Stimulated activated CD4-positive, alpha-beta T cell treated with anti-CD3 and anti-CD28 coated beads, TNF-alpha, amount 100 ng/mL, for 24 hours (primary cell): ENCODE measurements around the gene C19orf47.

ENCODE experiments used
- DNase-seq, 3 experiments: peaks; one replicate each; pipeline ENCODE4 v3.0.0-alpha.2; 2020; ENCODE audit warnings: low read depth in 3 of 3

C19orf47 gene

DNA sequence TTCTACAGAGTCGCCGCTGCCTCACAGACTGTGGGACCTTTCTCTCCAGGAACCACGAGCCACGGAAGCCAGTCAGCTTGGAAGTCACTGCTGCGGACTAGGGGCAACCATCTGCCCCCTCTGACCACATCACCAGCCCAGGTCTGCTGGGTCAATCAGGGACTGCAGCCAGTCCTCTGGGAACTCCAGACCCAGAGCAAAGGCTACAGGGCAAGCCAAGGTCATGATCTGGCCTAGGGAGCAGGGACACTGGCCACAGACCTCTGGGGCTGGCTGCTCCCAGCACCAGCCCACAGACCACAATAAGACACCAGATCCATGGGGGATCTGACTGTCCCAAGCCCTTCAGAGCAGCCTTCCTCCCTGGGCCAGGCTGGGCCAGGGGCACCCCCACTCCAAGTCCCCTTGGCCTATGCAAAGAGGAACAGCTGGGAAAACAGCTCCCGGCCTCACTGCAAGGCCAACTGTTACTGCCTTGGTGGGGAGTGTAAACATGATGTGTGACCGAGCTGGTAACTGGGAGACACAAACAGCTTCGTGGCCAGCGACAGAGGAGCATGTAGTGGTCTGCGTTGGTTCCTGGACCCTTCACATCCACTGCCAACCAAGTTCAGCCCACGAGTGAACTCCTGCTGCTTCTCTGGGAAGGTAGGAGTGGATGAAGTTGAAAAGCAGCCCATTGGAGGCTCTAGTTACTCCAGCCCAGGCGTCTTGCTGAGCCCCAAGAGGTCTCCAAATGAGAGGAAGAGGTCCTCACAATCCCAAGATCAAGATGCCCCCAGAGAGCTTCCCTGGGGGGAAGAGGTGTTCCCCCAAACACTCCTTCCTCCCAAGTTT, 64.6 kb downstream of the C19orf47 start:
- no peak for DNase-seq

GRCh38 chr19:40282920-40283319, 65.3 kb downstream of the C19orf47 start:
- no peak for DNase-seq

DNA sequence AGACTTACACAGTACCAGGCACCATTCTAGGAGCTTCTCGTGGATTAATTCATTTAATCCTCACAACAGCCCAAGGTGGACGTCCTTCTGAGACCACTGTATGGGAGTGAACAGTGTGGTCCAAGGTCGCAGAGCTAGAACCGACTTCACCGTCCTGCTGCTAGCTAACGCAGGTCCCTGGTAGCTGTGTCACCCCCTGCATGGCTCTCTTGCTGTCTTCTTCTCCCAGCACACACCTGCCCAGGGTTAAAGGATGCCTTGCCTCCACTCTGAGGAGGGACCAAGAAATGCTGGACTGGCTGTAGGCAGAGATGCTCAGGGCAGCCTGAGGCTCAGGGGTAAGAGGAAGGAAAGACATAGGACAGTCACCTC, 66.0 kb downstream of the C19orf47 start:
- DNase-seq = no peak

DNA sequence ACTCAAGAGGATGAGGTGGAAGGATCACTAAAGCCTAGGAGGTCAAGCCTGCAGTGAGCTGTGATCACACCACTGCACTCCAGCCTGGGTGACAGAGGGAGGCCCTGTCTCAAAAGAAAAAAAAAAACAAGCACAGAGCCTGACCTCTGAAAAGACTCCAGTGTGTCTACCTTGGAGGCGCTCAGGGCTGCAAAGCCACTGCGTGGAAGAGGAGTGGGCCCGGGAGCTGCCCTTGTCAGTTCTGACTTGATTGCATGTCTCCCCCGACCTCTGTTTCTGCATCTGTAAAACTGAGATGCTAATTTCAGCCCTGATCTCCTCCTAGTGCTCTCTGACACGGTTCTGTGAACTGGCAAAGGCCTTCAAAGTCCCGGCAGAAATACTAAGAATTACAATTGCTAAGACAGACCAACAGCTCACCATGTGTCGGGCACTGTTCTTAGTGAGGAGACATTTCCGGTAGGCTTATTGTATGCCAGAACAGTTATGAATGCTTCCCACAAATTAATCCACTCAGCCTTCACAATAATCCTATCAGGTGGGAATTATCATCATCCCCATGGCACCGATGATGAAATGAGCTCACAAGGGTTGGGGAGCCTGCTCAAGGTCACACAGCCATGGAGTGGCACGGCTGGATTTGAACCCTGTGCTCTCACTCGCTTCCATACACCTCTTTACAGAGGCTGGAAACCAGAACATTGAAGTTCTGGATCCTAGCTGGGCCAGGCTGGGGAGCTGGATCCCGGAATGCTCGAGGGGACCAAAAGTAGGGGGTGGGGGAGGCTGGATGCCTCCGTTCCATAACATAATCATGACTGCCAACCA, 66.6 kb downstream of the C19orf47 start:
- DNase-seq = no peak

DNA sequence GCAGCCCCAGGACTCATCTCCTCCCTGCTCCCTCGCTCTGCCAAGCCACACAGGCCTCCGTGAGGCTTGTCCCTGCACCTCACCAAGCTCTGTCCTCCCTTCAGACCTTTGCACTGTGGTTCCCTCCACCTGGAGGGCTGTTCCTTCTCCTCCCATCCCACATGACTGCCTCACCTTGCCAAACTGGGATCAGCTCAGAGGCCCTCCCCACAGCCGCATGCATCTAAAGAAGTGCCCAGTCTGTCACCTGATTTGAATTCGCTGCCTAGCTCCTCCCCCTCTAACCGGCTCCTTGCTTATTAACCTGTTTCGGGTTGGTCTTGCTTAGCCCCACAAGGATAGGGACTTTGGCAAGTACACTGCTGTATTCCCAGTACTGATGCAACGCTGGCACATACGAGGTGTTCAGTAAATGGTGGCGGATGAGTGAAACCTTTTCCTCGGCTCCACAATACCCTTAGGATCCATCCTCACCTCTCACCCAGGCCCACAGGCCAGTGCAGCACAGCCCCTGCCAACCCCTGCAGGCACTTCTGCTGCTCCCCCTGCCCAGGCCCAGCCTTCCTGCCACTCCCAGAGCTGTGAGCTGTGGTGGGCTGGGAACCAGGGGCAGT, 67.5 kb downstream of the C19orf47 start:
- DNase-seq = no peak

GRCh38 chr19:40279761-40280607, 68.2 kb downstream of the C19orf47 start:
- DNase-seq = no peak

DNA sequence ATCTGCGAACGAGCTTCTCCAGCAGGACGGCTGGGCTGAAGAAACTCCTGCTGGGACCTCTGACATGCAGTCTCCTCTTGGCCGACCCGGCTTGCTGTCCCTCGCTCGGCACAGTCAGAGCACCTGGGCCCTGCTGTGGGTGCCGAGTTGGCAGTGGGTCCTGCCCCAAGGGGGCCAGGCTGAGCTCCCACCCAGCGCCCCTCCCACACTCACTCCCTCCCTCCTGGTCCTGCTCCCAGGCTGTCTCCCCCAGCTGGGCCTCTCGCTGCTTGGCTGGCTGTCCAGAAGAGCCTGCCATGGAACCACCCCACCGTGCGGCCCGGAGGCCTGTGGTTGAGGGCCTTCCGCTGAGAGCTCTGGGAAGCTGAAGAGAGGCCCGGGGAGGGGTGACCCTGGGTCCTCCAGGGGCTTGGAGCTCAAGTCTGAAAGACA, 69.1 kb downstream of the C19orf47 start:
- DNase-seq = no peak

DNA sequence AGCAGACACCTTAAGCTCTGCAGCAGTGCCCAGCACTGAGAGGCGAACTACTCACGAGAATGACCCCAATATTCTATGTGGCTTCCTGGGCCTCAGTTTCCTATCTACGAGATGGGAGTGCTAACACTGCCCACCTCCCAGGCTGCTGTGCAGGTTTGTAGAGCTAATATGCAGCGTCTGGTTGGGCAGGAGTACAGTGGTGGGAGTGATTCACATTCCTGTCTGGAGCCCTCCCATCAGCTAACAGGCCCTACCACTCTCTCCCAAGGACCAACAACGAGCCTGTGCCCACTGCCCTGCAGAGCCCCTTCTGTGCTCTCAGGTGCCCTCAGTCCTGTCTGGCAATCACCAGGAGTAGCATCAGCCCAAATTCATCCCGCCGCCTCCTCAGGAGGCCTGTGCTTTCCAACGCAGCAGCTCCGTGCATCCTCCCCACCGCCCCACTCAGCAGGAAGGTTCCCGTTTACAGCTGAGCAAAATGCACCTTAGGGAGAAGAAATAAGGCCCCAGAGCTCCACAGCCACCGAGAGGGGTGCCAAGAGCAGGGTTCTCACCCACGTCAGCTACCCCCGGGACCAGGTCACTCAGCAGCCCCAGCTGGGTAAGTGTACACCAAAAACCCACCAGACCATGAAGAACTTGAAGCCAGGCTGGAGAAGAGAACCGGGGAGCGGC, 69.7 kb downstream of the C19orf47 start:
- no peak for DNase-seq

- DNase-seq = no peak
Measured at GRCh38 chr19:40277356-40278059, 70.7 kb downstream of the C19orf47 start.

DNA sequence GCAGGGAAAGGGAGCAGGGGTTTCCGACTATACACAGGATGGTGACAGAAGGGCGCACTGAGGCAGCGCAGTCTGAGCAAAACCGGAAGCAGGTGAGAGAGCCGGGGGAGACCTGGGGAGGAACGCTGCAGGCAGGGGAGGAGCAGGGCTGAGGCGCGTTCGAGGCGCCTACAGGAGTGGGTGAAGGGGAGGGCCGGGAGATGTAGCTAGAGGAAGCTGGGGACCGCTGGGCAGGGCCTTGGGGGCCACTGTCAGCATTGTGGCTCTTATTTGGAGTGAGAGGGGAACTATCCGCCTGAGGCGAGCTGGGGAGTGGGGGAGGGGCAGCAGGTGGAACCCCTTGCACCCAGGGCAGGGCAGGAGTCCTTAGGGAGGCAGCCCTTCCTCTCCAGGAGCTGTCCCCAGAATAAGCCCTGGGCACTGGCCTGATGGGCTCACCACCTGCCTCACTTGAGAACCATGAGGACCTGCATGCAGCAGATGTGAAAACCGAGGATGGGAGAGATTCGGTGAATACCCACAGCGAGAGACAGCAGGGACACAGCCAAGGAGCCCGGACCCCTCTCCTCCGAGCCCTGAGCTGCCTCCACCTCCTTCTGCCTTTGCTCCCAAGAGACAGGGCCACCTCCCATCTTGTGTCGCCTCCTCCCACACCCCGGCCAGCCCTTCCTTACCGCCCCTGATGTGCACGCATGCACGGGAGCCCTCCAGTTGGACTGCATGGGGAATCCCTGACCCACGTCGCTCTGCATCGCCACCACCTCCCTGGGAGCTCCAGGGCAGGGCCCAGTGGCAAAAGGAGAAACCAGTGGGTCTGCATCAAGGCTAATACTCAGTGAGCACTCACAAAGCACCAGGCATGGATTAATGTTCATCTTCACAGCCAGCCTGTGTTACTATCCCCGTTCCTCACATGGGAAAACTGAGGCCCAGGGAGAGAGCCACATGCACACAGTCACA, 73.3 kb downstream of the C19orf47 start:
- DNase-seq = peak in 1 of 3 experiments; percentile 32

- no peak for DNase-seq
Measured at GRCh38 chr19:40273469-40274360, 74.5 kb downstream of the C19orf47 start.

DNA sequence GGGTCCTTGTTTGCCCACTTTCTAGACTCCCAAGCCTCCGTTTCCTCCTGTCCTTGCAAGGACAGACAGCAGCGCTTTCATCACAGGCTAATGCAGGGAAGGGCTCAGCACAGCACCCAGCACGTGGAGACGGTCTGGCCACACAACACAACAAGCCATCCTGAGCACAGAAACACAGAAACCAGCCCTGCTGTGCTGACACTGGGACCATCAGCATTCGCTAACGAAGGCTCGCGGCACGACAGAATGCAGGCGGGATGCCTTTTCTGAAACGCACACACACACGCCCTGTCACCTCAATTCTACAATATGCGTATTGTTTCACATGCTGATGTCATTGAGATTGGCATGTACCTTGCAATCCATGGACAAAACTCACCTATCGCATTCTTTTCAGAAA, 75.9 kb downstream of the C19orf47 start:
- no peak for DNase-seq

- DNase-seq = no peak
Measured at GRCh38 chr19:40271706-40272105, 76.5 kb downstream of the C19orf47 start.

GRCh38 chr19:40270362-40271089, 77.7 kb downstream of the C19orf47 start:
- no peak for DNase-seq
